SK-N-SH (cell line): ENCODE results near the gene PCGF3. TPM values are rescaled to one million over a fixed set of nuclear protein-coding genes. Genes with fewer than 3 reads are reported as not detected.
"Not testable (repeated sequence)": the region's sequence is repeated elsewhere in the genome, so short reads cannot be mapped to it uniquely, and the experiment has no call there.

Experiments used
- CTCF ChIA-PET: fragments of 300-600, 350-600 bp; formaldehyde crosslinking; extraction: SDS; loops from one replicate; lab custom pipeline; 2021; lab: Yijun Ruan, JAX
- POLR2A ChIA-PET: fragments of 350-600 bp; sonication (Branson Sonifier 250); formaldehyde crosslinking; extraction: SDS; loops from one replicate; lab custom pipeline; 2020; ENCODE audit warnings: antibody characterized with exemption, inconsistent platforms; lab: Yijun Ruan, JAX
- DNase-seq: peaks from one replicate; pipeline ENCODE4 v3.0.0; 2012
- H2AFZ ChIP-seq: fragments of 200-600 bp; sonication (generic); 2 replicates; pipeline ENCODE4 v1.8.1; 2016; ENCODE audit warnings: antibody characterized with exemption, mild to moderate bottlenecking, low read depth
- H3F3A ChIP-seq: fragments of 200-600 bp; sonication (generic); replicated peaks from 2 replicates; pipeline ENCODE3; 2016; ENCODE audit warnings: antibody characterized with exemption, mild to moderate bottlenecking; ENCODE audit not compliant: insufficient read depth
- H3K27ac ChIP-seq, 2 experiments: fragments of 200-500 bp in 1 of 2; fragments of 200-600 bp in 1 of 2; sonication (Bioruptor generic) in 1 of 2; sonication (generic), shearing (Covaris generic) in 1 of 2; 2 replicates each; pipeline versions ENCODE4 v1.5.1 to v1.6.1; 2014 to 2016; ENCODE audit warnings: low read depth in 2 of 2, inconsistent platforms in 1 of 2, low read length in 1 of 2, mild to moderate bottlenecking in 1 of 2, mixed read lengths in 1 of 2
- H3K27me3 ChIP-seq: fragments of 200-600 bp; sonication (generic), shearing (Covaris generic); 2 replicates; pipeline ENCODE4 v1.6.1; 2016; ENCODE audit warnings: mixed run types; ENCODE audit not compliant: insufficient read depth
- H3K36me3 ChIP-seq, 2 experiments: fragments of 200-500 bp in 1 of 2; fragments of 200-600 bp in 1 of 2; sonication (Bioruptor generic) in 1 of 2; sonication (generic) in 1 of 2; replicated peaks in 1 of 2; 2 replicates each; pipeline versions ENCODE3 to v1.5.1; 2014 to 2016; ENCODE audit warnings: low read length in 1 of 2, mild to moderate bottlenecking in 1 of 2; ENCODE audit not compliant: insufficient read depth in 2 of 2, control insufficient read depth in 1 of 2
- H3K4me1 ChIP-seq, 2 experiments: fragments of 200-500 bp in 1 of 2; fragments of 200-600 bp in 1 of 2; sonication (Bioruptor generic) in 1 of 2; sonication (generic), shearing (Covaris generic) in 1 of 2; 2 replicates each; pipeline versions ENCODE4 v1.5.1 to v1.6.1; 2014 to 2016; ENCODE audit warnings: low read depth in 1 of 2, low read length in 1 of 2, mixed run types in 1 of 2; ENCODE audit not compliant: insufficient read depth in 2 of 2, control insufficient read depth in 1 of 2
- H3K4me2 ChIP-seq: fragments of 200-600 bp; sonication (generic), shearing (Covaris generic); 2 replicates; pipeline ENCODE4 v1.6.1; 2017; ENCODE audit warnings: mixed run types
- H3K4me3 ChIP-seq, 2 experiments: fragments of 200-500 bp in 1 of 2; fragments of 200-600 bp in 1 of 2; sonication (Bioruptor generic) in 1 of 2; sonication (generic), shearing (Covaris generic) in 1 of 2; 2 replicates each; pipeline versions ENCODE4 v1.5.1 to v1.8.1; 2014 to 2016; ENCODE audit warnings: low read depth in 2 of 2, inconsistent platforms in 1 of 2, low read length in 1 of 2, mild to moderate bottlenecking in 1 of 2, mixed read lengths in 1 of 2, moderate library complexity in 1 of 2
- H3K79me2 ChIP-seq: fragments of 200-600 bp; sonication (generic); 2 replicates; pipeline ENCODE4 v1.8.1; 2017; ENCODE audit warnings: mild to moderate bottlenecking; ENCODE audit not compliant: insufficient read depth
- H3K9ac ChIP-seq: fragments of 200-600 bp; sonication (generic); 2 replicates; pipeline ENCODE4 v1.6.1; 2017; ENCODE audit warnings: mixed run types
- H3K9me2 ChIP-seq: fragments of 200-600 bp; sonication (generic); 2 replicates; pipeline ENCODE4 v1.6.1; 2017; ENCODE audit warnings: mixed run types
- H3K9me3 ChIP-seq: fragments of 200-600 bp; sonication (generic); 2 replicates; pipeline ENCODE4 v1.6.1; 2017; ENCODE audit warnings: mixed run types, mild to moderate bottlenecking, moderate library complexity
- H4K20me1 ChIP-seq: fragments of 200-600 bp; sonication (generic); 2 replicates; pipeline ENCODE4 v1.6.1; 2017; ENCODE audit warnings: mild to moderate bottlenecking, mixed run types; ENCODE audit not compliant: insufficient read depth
- EP300 ChIP-seq, 2 experiments: IDR thresholded peaks; 2 replicates each; pipeline versions ENCODE4 v1.4.0 to v1.6.1; 2012; ENCODE audit warnings: borderline replicate concordance in 1 of 2, low read depth in 1 of 2, low read length in 1 of 2
- FOXM1 ChIP-seq: IDR thresholded peaks from 2 replicates; pipeline ENCODE4 v1.4.0; 2012; ENCODE audit warnings: low read depth, mild to moderate bottlenecking
- JUND ChIP-seq: IDR thresholded peaks from 2 replicates; pipeline ENCODE4 v1.4.0; 2012
- NRF1 ChIP-seq: IDR thresholded peaks from 2 replicates; pipeline ENCODE4 v1.6.1; 2012; ENCODE audit warnings: low read depth, mild to moderate bottlenecking, low read length
- RFX5 ChIP-seq: IDR thresholded peaks from 2 replicates; pipeline ENCODE4 v1.6.1; 2012; ENCODE audit warnings: mild to moderate bottlenecking, improper control_type of control experiment, low read length
- RXRA ChIP-seq: IDR thresholded peaks from 2 replicates; pipeline ENCODE4 v1.4.0; 2012; ENCODE audit warnings: low read depth, mild to moderate bottlenecking, borderline replicate concordance
- SMC3 ChIP-seq: IDR thresholded peaks from 2 replicates; pipeline ENCODE4 v1.6.1; 2012; ENCODE audit warnings: low read depth, low read length, improper control_type of control experiment
- TEAD4 ChIP-seq: IDR thresholded peaks from 2 replicates; pipeline ENCODE4 v1.4.0; 2012; ENCODE audit warnings: mild to moderate bottlenecking, borderline replicate concordance; ENCODE audit not compliant: insufficient read depth
- WGBS: methylation state at CpG from one replicate; pipeline ENCODE4 v1.1.6; 2017; ENCODE audit warnings: low lambda C conversion rate; 5-methylcytosine and 5-hydroxymethylcytosine counted together
- polyA plus RNA-seq, 3 experiments: library from polyadenylated mRNA; depleted of rRNA; stranded (reverse); fragments of >200 nt; gene quantifications; 2 replicates each; pipeline ENCODE4 v1.2.3, GENCODE V29; 2012
- TF ChIP-seq, protein P1 (sequence below): IDR thresholded peaks from 2 replicates; pipeline ENCODE4 v1.4.0; 2012; ENCODE audit warnings: low read depth, borderline replicate concordance

The PCGF3 gene
- polyA plus RNA-seq, 1 of the 3 experiments (the other 2 are of a cell fraction) = 44.8 TPM

DNA sequence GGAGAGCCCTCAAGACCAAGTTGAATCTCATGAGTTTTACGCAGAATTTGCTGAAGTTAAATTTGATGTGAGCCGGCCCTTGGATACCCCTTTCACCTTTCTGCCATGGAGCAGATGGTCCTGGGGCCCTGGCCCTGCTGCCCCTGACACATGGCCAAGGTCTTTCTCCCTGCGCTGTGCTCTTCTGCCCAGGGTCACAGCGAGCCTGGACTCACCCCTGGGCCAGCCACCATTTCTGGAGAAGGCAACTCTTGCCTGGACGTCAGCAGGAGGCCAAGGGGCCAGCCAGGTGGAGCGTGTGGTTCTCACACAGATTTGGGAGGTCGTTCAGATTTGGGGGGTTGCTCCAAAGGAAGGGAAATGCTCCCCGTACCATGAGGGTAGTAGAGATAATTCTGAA, 30.0 kb downstream of the PCGF3 start:
- H4K20me1 ChIP-seq = 0 out of 2 replicates have a peak, but pooled peaks cover 6% of the 10 kb centered on the region
- WGBS = 92% methylated on average over 7 of the region's 8 CpGs
- H3K36me3 ChIP-seq = peaks cover 46 to 64% of the 10 kb centered on the region in 2 experiments
- no peak overlapping the region for H3K27ac ChIP-seq
- CTCF ChIA-PET = no interaction called here
- H3K79me2 ChIP-seq = no peaks in the 10 kb centered on the region; the same call in 1 of the 2 replicates
- no peak overlapping the region for H3K4me2 ChIP-seq
- DNase-seq = no peak
- H3K9me2 ChIP-seq = no peaks in the 10 kb centered on the region
- H2AFZ ChIP-seq = no peak overlapping the region
- no peaks in the 10 kb centered on the region for H3K9me3 ChIP-seq
- H3K9ac ChIP-seq = no peak overlapping the region
- POLR2A ChIA-PET = no interaction called here
- no peaks in the 10 kb centered on the region for H3K27me3 ChIP-seq
- H3F3A ChIP-seq = no peaks in the 10 kb centered on the region
- H3K4me1 ChIP-seq = no peaks in the 10 kb centered on the region
- no peak overlapping the region for H3K4me3 ChIP-seq
- TF ChIP-seq SMC3 (no peak), TEAD4 (no peak), NRF1 (no peak), FOXM1 (no peak), EP300 (IDR thresholded peaks at IDR 0.05; ENCODE audit: borderline replicate concordance in 1 of 2, low read depth in 1 of 2, low read length in 1 of 2) (no peak), JUND (no peak), RFX5 (no peak), RXRA (no peak)
- TF ChIP-seq, protein P1, sequence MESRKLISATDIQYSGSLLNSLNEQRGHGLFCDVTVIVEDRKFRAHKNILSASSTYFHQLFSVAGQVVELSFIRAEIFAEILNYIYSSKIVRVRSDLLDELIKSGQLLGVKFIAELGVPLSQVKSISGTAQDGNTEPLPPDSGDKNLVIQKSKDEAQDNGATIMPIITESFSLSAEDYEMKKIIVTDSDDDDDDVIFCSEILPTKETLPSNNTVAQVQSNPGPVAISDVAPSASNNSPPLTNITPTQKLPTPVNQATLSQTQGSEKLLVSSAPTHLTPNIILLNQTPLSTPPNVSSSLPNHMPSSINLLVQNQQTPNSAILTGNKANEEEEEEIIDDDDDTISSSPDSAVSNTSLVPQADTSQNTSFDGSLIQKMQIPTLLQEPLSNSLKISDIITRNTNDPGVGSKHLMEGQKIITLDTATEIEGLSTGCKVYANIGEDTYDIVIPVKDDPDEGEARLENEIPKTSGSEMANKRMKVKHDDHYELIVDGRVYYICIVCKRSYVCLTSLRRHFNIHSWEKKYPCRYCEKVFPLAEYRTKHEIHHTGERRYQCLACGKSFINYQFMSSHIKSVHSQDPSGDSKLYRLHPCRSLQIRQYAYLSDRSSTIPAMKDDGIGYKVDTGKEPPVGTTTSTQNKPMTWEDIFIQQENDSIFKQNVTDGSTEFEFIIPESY = no peak
- TF ChIP-seq, all 33 proteins: peak for 0

DNA sequence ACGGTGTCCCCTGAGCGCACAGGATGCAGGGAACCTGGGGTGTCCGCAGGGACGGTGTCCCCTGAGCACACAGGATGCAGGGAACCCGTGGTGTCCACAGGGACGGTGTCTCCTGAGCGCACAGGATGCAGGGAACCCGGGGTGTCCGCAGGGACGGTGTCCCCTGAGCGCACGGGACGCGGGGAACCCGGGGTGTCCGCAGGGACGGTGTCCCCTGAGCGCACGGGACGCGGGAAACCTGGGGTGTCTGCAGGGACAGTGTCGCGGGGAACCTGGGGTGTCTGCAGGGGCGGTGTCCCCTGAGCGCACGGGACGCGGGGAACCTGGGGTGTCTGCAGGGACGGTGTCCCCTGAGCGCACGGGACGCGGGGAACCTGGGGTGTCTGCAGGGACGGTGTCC, 30.9 kb downstream of the PCGF3 start:
- WGBS = 97% methylated on average over 19 of the region's 34 CpGs
- POLR2A ChIA-PET, H3K4me2 ChIP-seq: not testable (repeated sequence)

DNA sequence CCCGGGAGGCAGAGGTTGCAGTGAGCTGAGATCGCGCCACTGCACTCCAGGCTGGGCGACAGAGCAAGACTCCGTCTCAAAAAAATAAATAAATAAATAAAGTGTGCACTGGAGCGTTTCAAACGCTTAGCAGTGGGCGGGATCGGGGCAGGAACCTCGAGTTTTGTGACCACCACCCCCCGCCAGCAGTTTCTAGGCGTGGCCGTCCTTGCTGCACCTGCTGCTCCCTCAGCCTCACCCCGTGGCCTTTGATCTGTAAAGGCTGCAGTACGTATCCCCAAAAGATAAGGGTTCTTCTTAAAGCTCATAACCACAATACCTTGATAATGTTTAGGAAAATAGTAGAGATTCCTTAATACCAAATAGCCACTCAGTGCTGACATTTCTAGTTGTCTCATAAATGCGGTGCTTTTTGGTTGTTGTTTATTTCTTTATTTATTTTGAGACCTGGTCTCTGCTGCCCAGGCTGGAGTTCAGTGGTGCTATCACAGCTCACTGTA, 33.2 kb downstream of the PCGF3 start:
- Histone ChIP-seq H3K9me2 (no peaks in the 10 kb centered on the region), H3K4me3 (no peak overlapping the region), H3F3A (peaks cover 7% of the 10 kb centered on the region), H3K27me3 (no peaks in the 10 kb centered on the region), H4K20me1 (peaks cover 18% of the 10 kb centered on the region), H3K9me3 (no peaks in the 10 kb centered on the region), H3K36me3 (peaks cover 40 to 57% of the 10 kb centered on the region in 2 experiments), H3K4me1 (no peaks in the 10 kb centered on the region), H3K79me2 (0 out of 2 replicates have a peak, but pooled peaks cover 4% of the 10 kb centered on the region), H3K27ac (no peak overlapping the region), H3K9ac (no peak overlapping the region), H3K4me2 (no peak overlapping the region), H2AFZ (no peak overlapping the region)
- 92% methylated on average over 16 of the region's 16 CpGs for WGBS
- CTCF ChIA-PET = interaction anchor here (0.8 kb wide), 1 partner anchor 248 kb away, joined by 3 read pairs; no protein-coding TSS in a partner anchor
- DNase-seq = no peak
- TF ChIP-seq JUND (no peak), FOXM1 (no peak)
- POLR2A ChIA-PET = no interaction called here

More for the DNA sequence above, 30.9 kb downstream of the PCGF3 start:
- CTCF ChIA-PET, H3K9me3 ChIP-seq, H3K9me2 ChIP-seq, H3K4me1 ChIP-seq, H3K27ac ChIP-seq, H4K20me1 ChIP-seq, DNase-seq, H3K27me3 ChIP-seq, H3K4me3 ChIP-seq, H3K9ac ChIP-seq, H3F3A ChIP-seq, H2AFZ ChIP-seq, H3K79me2 ChIP-seq: not testable (repeated sequence)
- H3K36me3 ChIP-seq = peaks cover 43 to 62% of the 10 kb centered on the region in 2 experiments
